GM12865 (cell line): ENCODE results near the gene TOM1.
"Not testable (repeated sequence)": the region's sequence is repeated elsewhere in the genome, so short reads cannot be mapped to it uniquely, and the experiment has no call there.

Experiments
- DNase-seq: peaks from one replicate; pipeline ENCODE4 v3.0.0; 2010; ENCODE audit warnings: low read depth
- H3K4me3 ChIP-seq: 2 replicates; pipeline ENCODE4 v1.5.1; 2011; ENCODE audit warnings: mild to moderate bottlenecking, low read depth, low read length, control low read depth
- CTCF ChIP-seq: IDR thresholded peaks from 2 replicates; pipeline ENCODE4 v1.5.1; 2011; ENCODE audit warnings: low read length, control low read depth, low read depth, inconsistent platforms; ENCODE audit not compliant: insufficient read depth; ENCODE audit errors: missing control alignments

Gene TOM1

DNA sequence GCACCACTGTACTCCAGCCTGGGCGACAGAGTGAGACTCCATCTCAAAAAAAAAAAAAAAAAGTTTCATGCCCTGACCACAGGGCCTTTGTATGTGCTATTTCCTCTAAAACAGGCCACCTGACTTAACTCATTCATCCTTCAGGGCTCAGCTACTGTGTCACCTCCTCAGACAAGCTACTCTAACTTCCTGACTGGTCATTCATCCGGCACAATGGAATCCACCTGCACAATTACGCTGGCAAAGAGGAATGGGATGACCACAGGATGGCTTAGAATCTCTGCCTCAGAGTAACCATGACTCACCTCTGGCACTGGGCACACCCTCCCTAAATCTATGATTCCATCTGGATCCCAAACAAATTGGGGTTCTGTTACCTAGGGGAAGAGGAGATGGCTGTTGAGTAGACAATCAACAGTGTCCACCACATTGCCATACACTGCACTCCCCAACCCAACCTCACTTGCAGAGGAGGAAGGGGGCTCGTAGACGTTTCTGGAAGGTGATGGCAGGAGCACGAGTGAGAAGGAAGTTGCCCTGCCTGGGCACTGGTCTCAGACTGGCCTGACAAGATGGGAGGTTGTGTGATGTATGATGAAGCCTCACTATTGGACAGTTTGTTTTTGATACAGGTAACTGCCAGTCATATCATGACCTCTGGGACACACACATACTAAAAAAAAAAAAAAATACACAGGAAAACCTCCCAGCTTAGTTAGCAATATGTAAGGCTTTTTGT lies 58.4 kb downstream of the TOM1 start:
- TF ChIP-seq CTCF, result no peak
- DNase-seq, result no peak

GRCh38 chr22:35359380-35360065 lies 59.8 kb downstream of the TOM1 start:
- H3K4me3 ChIP-seq, result no peak overlapping the region
- DNase-seq, result no peak
- TF ChIP-seq CTCF, result no peak

More for the DNA sequence above, 58.4 kb downstream of the TOM1 start:
- H3K4me3 ChIP-seq, result no peak overlapping the region

- no peak for TF ChIP-seq CTCF
- no peak for DNase-seq
- no peak overlapping the region for H3K4me3 ChIP-seq
These were observed 61.4 kb downstream of the TOM1 start for GRCh38 chr22:35361001-35361558.

DNA sequence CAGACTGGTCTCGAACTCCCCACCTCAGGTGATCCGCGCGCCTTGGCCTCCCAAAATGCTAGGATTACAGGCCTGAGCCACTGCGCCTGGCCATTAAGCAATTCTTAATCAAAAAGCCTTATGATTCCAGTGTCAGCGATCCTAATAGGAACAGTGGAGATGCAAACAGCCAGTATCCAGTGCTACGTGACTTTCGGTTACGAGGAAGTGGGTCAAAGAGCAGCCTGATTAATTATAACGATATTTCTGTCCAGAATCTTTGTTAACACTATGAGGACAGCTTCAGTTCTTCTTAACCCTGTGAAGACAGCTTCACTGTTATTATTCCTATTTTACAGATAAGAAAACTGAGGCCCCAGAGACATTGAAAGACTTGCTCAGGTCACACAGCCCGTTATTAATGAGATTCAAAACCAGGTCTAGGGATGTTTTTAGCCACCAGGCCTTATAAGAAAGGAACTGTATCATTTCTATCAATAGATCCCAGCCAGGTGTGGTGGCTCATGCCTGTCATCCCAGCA lies 63.9 kb downstream of the TOM1 start:
- H3K4me3 ChIP-seq, result no peak overlapping the region
- TF ChIP-seq CTCF, result no peak
- DNase-seq, result no peak

DNA sequence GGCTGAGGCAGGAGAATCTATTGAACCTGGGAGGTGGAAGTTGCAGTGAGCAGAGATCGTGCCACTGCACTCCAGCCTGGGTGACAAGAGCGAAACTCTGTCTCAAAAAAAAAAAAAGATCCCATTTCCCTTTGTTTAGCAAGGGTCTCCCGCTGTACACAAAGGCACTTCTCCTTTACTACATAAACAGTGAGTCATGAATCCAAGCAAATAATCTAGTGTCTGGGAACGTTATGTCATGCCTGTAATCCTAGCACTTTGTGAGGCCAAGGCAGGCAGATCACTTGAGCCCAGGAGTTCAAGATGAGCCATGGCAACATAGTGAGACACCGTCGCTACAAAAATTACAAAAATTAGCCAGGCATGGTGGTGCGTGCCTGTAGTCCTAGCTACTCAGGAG lies 64.5 kb downstream of the TOM1 start:
- DNase-seq, H3K4me3 ChIP-seq: not testable (repeated sequence)

DNA sequence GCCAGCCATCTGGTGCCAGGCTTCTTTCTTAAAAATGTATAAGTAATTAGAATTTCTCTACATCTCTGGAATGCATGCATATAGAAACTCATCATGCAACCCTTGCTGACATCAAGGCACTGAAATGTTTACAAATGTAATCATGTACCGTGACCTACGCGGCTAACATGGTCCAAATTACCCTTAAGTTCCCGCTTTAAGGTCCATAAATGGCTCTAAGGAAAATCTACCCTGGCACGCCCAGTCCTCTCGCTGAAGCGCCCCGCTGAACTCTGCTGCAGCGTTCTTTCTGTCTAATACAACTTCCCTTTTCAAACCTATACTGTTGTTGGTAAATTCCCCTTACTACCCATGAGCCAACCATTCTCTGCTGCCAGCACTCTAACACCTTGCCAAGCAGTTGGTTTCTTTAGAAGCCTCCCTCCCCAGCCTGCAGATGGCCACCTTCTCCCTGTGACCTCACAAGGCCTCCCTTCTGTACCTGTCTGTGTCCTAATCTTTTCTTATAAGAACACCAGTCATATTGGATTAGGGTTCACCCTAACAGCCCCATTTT lies 67.7 kb downstream of the TOM1 start:
- no peak for TF ChIP-seq CTCF
- peak; percentile 66 for DNase-seq
- H3K4me3 ChIP-seq, result no peak overlapping the region

GRCh38 chr22:35368386-35368785 lies 68.7 kb downstream of the TOM1 start:
- DNase-seq, result no peak
- H3K4me3 ChIP-seq, result no peak overlapping the region
- no peak for TF ChIP-seq CTCF
